Naive thymus-derived CD4-positive, alpha-beta T cell (primary cell): Measurements from ENCODE around the gene CENPN. TPM values are rescaled to one million over a fixed set of nuclear protein-coding genes. Genes with fewer than 3 reads are reported as not detected.
A peak's percentile ranks its signal among the peaks of the same experiment; 100 is the strongest.

Source experiments
- ATAC-seq: fragments of 150-1000 bp; cut with Tn5 transposase; 2 replicates; pipeline ENCODE4 v1.10.0; 2021; ENCODE audit warnings: mild to moderate bottlenecking, moderate library complexity
- CTCF ChIA-PET: fragments of 350-600 bp; sonication (Branson Sonifier 250); formaldehyde crosslinking; loops from one replicate; lab custom pipeline; 2021; ENCODE audit warnings: antibody characterized with exemption; lab: Charles Lee
- POLR2A ChIA-PET: fragments of 350-600 bp; sonication (Branson Sonifier 250); formaldehyde crosslinking; loops from one replicate; lab custom pipeline; 2021; ENCODE audit warnings: antibody characterized with exemption, inconsistent platforms; lab: Charles Lee
- DNase-seq, 9 donors: peaks; one replicate each; pipeline versions ENCODE4 v3.0.0 to v3.0.0-alpha.2; 2020 to 2022; ENCODE audit warnings: mixed read lengths in 1 of 9
- H3K27ac ChIP-seq: one replicate; pipeline ENCODE4 v1.7.0; 2013; ENCODE audit warnings: mild to moderate bottlenecking, low read depth, low read length, moderate library complexity
- H3K27me3 ChIP-seq, 2 donors: one replicate each; pipeline ENCODE4 v1.7.0; 2013; ENCODE audit warnings: low read length in 2 of 2, mild to moderate bottlenecking in 2 of 2, moderate library complexity in 2 of 2; ENCODE audit not compliant: control insufficient read depth in 2 of 2, insufficient read depth in 2 of 2
- H3K36me3 ChIP-seq, 3 experiments: 1 replicate in 2 of 3; 2 replicates in 1 of 3; pipeline ENCODE4 v1.7.0; 2013; ENCODE audit warnings: low read length in 3 of 3, mild to moderate bottlenecking in 3 of 3, moderate library complexity in 1 of 3; ENCODE audit not compliant: insufficient read depth in 3 of 3, control insufficient read depth in 2 of 3
- H3K4me1 ChIP-seq, 2 donors: one replicate each; pipeline ENCODE4 v1.7.0; 2013; ENCODE audit warnings: low read length in 2 of 2, mild to moderate bottlenecking in 2 of 2, moderate library complexity in 1 of 2; ENCODE audit not compliant: control insufficient read depth in 2 of 2, insufficient read depth in 2 of 2
- H3K4me3 ChIP-seq: 2 replicates; pipeline ENCODE4 v1.7.0; 2013; ENCODE audit warnings: mild to moderate bottlenecking, low read length
- H3K9me3 ChIP-seq, 3 experiments: 1 replicate in 2 of 3; 2 replicates in 1 of 3; pipeline ENCODE4 v1.7.0; 2013; ENCODE audit warnings: low read length in 3 of 3; ENCODE audit not compliant: control insufficient read depth in 2 of 3
- H3K27ac Mint-ChIP-seq, 9 donors: one replicate each; pipeline ENCODE4 v1.8.0; 2020 to 2022; ENCODE audit warnings: mixed read lengths in 9 of 9, mild to moderate bottlenecking in 8 of 9, moderate library complexity in 5 of 9, inconsistent platforms in 2 of 9
- H3K27me3 Mint-ChIP-seq, 5 donors: one replicate each; pipeline ENCODE4 v1.8.0; 2021 to 2022; ENCODE audit warnings: mixed read lengths in 5 of 5, mild to moderate bottlenecking in 1 of 5
- H3K36me3 Mint-ChIP-seq, 5 donors: one replicate each; pipeline ENCODE4 v1.8.0; 2020 to 2022; ENCODE audit warnings: mixed read lengths in 5 of 5, mild to moderate bottlenecking in 3 of 5, inconsistent platforms in 1 of 5
- H3K4me1 Mint-ChIP-seq, 7 donors: one replicate each; pipeline ENCODE4 v1.8.0; 2020 to 2022; ENCODE audit warnings: mixed read lengths in 7 of 7, mild to moderate bottlenecking in 3 of 7, inconsistent platforms in 1 of 7
- H3K4me3 Mint-ChIP-seq, 10 donors: one replicate each; pipeline ENCODE4 v1.8.0; 2020 to 2022; ENCODE audit warnings: mild to moderate bottlenecking in 10 of 10, mixed read lengths in 10 of 10, moderate library complexity in 6 of 10, inconsistent platforms in 2 of 10
- H3K9me3 Mint-ChIP-seq, 11 donors: one replicate each; pipeline ENCODE4 v1.8.0; 2020 to 2022; ENCODE audit warnings: mixed read lengths in 11 of 11, mild to moderate bottlenecking in 4 of 11, inconsistent platforms in 1 of 11, moderate library complexity in 1 of 11
- intact Hi-C, 2 donors: fragments of 100-400 bp; cut with micrococcal nuclease; formaldehyde crosslinking; loops; one replicate each; pipeline ENCODE4 v1.15.1; 2023
- polyA plus RNA-seq, 2 donors: library from polyadenylated mRNA; unstranded; fragments of 300-500 nt; fragmentation: Illumina TruSeq; gene quantifications; one replicate each; pipeline ENCODE4 v1.2.3, GENCODE V29; 2021
- total RNA-seq, 6 experiments: library from RNA in 5 of 6; stranded (reverse) in 5 of 6; gene quantifications; 1 replicate in 5 of 6; 2 replicates in 1 of 6; pipeline ENCODE4 v1.2.3 and lab custom pipeline; 2021 to 2026

Gene CENPN
- total and polyA plus RNA-seq, 7 experiments from 2014 or later = 1.4 to 41.8 (median 3.1) TPM

GRCh38 chr16:80993307-80993706 lies 13.7 kb upstream of the CENPN start:
- Mint-ChIP-seq H3K36me3 (peaks cover 0 to 48% (median 21%) of the 10 kb centered on the region in 5 donors), H3K4me3 (peak overlapping the region in 1 of 10 donors; percentile 2), H3K27me3 (no peaks in the 10 kb centered on the region), H3K9me3 (no peaks in the 10 kb centered on the region), H3K27ac (peak overlapping the region in 2 of 9 donors; percentile 2 to 26), H3K4me1 (peaks cover 11 to 71% (median 49%) of the 10 kb centered on the region in 7 donors)
- intact Hi-C loops = loop anchor here in 1 of 2 donors (10.0 kb wide), 1 partner anchor 1661 kb away; no protein-coding TSS in a partner anchor
- POLR2A ChIA-PET = interaction anchor here (0.7 kb wide), 2 partner anchors 11 to 763 kb away, joined by 3 read pairs; no protein-coding TSS in a partner anchor
- DNase-seq = no peak
- Histone ChIP-seq H3K36me3 (no peaks in the 10 kb centered on the region), H3K27me3 (no peaks in the 10 kb centered on the region), H3K27ac (no peak overlapping the region), H3K4me3 (no peak overlapping the region), H3K4me1 (peaks cover 4% of the 10 kb centered on the region in 2 donors), H3K9me3 (no peaks in the 10 kb centered on the region)
- no peak for ATAC-seq
- CTCF ChIA-PET = interaction anchor here (0.9 to 1.0 kb wide), 2 partner anchors 10 to 14 kb away, joined by 5 to 8 read pairs; partner anchors contain the start of genes CENPN and CMC2

- Histone ChIP-seq H3K27ac (no peak overlapping the region), H3K4me3 (no peak overlapping the region), H3K36me3 (no peaks in the 10 kb centered on the region), H3K9me3 (no peaks in the 10 kb centered on the region), H3K27me3 (no peaks in the 10 kb centered on the region), H3K4me1 (peaks cover 4% of the 10 kb centered on the region in 2 donors)
- POLR2A ChIA-PET = interaction anchor here (0.7 to 1.0 kb wide), 2 partner anchors 11 to 12 kb away, joined by 3 read pairs; partner anchors contain the start of gene CMC2
- no peaks in the 10 kb centered on the region for H3K27me3 Mint-ChIP-seq
- H3K4me1 Mint-ChIP-seq = peaks cover 15 to 71% (median 53%) of the 10 kb centered on the region in 7 donors
- intact Hi-C loops = loop anchor here in 1 of 2 donors (10.0 kb wide), 1 partner anchor 1661 kb away; no protein-coding TSS in a partner anchor
- DNase-seq = no peak
- H3K4me3 Mint-ChIP-seq = peak overlapping the region in 2 of 10 donors; percentile 11 to 43
- peaks cover 0 to 45% (median 23%) of the 10 kb centered on the region in 5 donors for H3K36me3 Mint-ChIP-seq
- no peak for ATAC-seq
- H3K9me3 Mint-ChIP-seq = no peaks in the 10 kb centered on the region
- CTCF ChIA-PET = interaction anchor here (0.8 kb wide), 1 partner anchor 11 kb away, joined by 3 read pairs; no protein-coding TSS in a partner anchor
- H3K27ac Mint-ChIP-seq = peak overlapping the region in 3 of 9 donors; percentile 24 to 41 (median 40)
These were observed 13.2 kb upstream of the CENPN start for GRCh38 chr16:80993834-80994233.

DNA sequence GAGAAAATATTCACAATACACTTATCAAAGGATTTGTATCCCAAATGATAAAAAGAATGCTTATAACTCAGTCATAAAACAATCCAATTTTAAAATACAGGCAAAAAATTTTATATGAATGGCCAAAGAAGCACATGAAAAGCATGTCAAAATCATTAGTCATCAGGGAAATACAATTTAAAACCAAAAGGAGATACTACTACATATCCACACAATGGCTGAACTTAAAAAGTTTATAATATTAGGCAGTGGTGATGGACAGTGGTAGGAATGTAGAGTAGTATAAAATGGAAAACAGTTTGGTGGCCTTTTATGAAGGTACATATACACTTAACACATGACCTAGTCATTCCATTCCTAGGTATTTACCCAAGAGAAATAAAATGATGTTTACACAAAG lies 12.6 kb upstream of the CENPN start:
- POLR2A ChIA-PET = interaction anchor here (1.0 kb wide), 1 partner anchor 12 kb away, joined by 3 read pairs; the partner anchor contains the start of gene CMC2
- peaks cover 0 to 39% (median 25%) of the 10 kb centered on the region in 5 donors for H3K36me3 Mint-ChIP-seq

GRCh38 chr16:80996688-80997138 lies 10.3 kb upstream of the CENPN start:
- intact Hi-C loops = loop anchor here (1.0 to 10.0 kb wide), 3 partner anchors 11 to 1658 kb away; partner anchors contain the start of genes CENPN (in 2 of the 2) and C16orf46 (in 1 of the 2)
- POLR2A ChIA-PET = interaction anchor here (0.7 kb wide), 1 partner anchor 22 kb away, joined by 3 read pairs; no protein-coding TSS in a partner anchor
- no peaks in the 10 kb centered on the region for H3K9me3 Mint-ChIP-seq
- peaks cover 4% of the 10 kb centered on the region in 2 donors for H3K4me1 ChIP-seq
- no peaks in the 10 kb centered on the region for H3K27me3 Mint-ChIP-seq
- peak overlapping the region; percentile 58 for H3K4me3 ChIP-seq
- peak overlapping the region; percentile 92 to 96 (median 95) for H3K27ac Mint-ChIP-seq
- CTCF ChIA-PET = no interaction called here
- H3K4me3 Mint-ChIP-seq = peak overlapping the region; percentile 79 to 97 (median 94)
- ATAC-seq (peak; percentile 40), DNase-seq (peak in 1 of 9 donors; percentile 19)
- H3K9me3 ChIP-seq = no peaks in the 10 kb centered on the region
- no peaks in the 10 kb centered on the region for H3K27me3 ChIP-seq
- no peaks in the 10 kb centered on the region for H3K36me3 ChIP-seq
- H3K27ac ChIP-seq = peak overlapping the region; percentile 71
- H3K36me3 Mint-ChIP-seq = peaks cover 0 to 34% (median 17%) of the 10 kb centered on the region in 5 donors
- peaks cover 24 to 77% (median 62%) of the 10 kb centered on the region in 7 donors for H3K4me1 Mint-ChIP-seq

More for the DNA sequence above, 12.6 kb upstream of the CENPN start:
- peaks cover 21 to 71% (median 56%) of the 10 kb centered on the region in 7 donors for H3K4me1 Mint-ChIP-seq
- Histone ChIP-seq H3K27ac (no peak overlapping the region), H3K9me3 (no peaks in the 10 kb centered on the region), H3K36me3 (no peaks in the 10 kb centered on the region), H3K4me3 (no peak overlapping the region), H3K27me3 (no peaks in the 10 kb centered on the region), H3K4me1 (peaks cover 4% of the 10 kb centered on the region in 2 donors)
- H3K9me3 Mint-ChIP-seq = no peaks in the 10 kb centered on the region
- intact Hi-C loops = loop anchor here in 1 of 2 donors (10.0 kb wide), 1 partner anchor 1660 kb away; no protein-coding TSS in a partner anchor
- CTCF ChIA-PET = interaction anchor here (0.8 kb wide), 1 partner anchor 10 kb away, joined by 3 read pairs; no protein-coding TSS in a partner anchor
- H3K27me3 Mint-ChIP-seq = no peaks in the 10 kb centered on the region
- DNase-seq = no peak
- H3K27ac Mint-ChIP-seq = peak overlapping the region in 4 of 9 donors; percentile 22 to 45 (median 32)
- ATAC-seq = no peak
- peak overlapping the region in 2 of 10 donors; percentile 11 to 43 for H3K4me3 Mint-ChIP-seq

- ATAC-seq (peak; percentile 49), DNase-seq (peak in 4 of 9 donors; percentile 21 to 33 (median 27))
- Histone ChIP-seq H3K4me3 (peak overlapping the region; percentile 58), H3K9me3 (no peaks in the 10 kb centered on the region), H3K27me3 (no peaks in the 10 kb centered on the region), H3K4me1 (peaks cover 4% of the 10 kb centered on the region in 2 donors), H3K27ac (peak overlapping the region; percentile 71), H3K36me3 (no peaks in the 10 kb centered on the region)
- Mint-ChIP-seq H3K27me3 (no peaks in the 10 kb centered on the region), H3K4me1 (peaks cover 24 to 79% (median 67%) of the 10 kb centered on the region in 7 donors), H3K27ac (peak overlapping the region; percentile 92 to 96 (median 95)), H3K9me3 (no peaks in the 10 kb centered on the region), H3K36me3 (peaks cover 0 to 36% (median 16%) of the 10 kb centered on the region in 5 donors), H3K4me3 (peak overlapping the region; percentile 79 to 97 (median 94))
- intact Hi-C loops = loop anchor here (1.0 to 10.0 kb wide), 3 partner anchors 10 to 1658 kb away; partner anchors contain the start of genes CENPN (in 2 of the 2) and C16orf46 (in 1 of the 2)
- CTCF ChIA-PET = interaction anchor here (0.6 kb wide), 2 partner anchors 23 to 77 kb away, joined by 3 to 5 read pairs; no protein-coding TSS in a partner anchor
- POLR2A ChIA-PET = interaction anchor here (0.7 to 1.2 kb wide), 5 partner anchors 8 to 81 kb away, joined by 3 to 6 read pairs (median 3); partner anchors contain the start of genes CENPN and CMC2
These were observed 9.7 kb upstream of the CENPN start for GRCh38 chr16:80997139-80997798.
